HG03521 (cell line): ENCODE data around the gene TMC8.

Experiments used
- ATAC-seq: cut with Tn5 transposase; IDR thresholded peaks from one replicate; pipeline ENCODE4 v1.9.1; 2021; ENCODE audit warnings: mild to moderate bottlenecking, moderate library complexity; ENCODE audit not compliant: unreplicated experiment

The TMC8 gene

DNA sequence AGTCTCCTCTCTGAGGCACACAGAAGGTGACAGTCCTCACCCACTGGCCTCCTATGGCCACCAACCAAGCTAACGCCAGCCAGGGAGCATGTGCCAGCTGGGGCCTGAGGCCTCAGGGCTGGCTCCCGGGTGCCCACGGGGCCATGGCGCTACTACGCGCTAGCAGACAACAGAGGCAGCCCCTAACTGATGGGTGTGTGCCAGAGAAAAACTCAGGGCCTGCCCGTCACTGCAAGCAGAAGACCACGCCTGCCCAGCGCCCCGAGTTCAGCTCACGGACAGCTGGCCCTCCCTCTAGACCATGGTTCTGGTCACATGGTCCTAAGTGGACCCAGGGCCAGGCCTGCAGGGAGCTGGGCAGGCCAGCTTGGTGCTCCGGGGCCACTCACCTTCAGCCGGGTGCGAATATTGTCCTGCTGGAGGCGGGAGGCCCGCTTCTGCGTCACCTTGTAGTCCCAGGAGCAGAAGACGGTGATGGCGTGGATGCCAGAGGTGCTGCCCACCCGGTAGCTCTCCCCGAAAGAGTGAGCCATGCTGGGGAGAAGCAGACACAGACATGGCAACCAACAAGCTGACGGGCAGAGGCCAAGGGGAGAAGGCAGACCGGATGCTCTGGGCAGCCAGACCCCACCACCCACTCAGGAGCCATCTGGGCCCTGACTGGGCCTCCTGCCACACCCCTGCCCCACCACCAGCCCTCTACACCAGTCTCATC lies 8.2 kb upstream of the TMC8 start:
- ATAC-seq = no peak

DNA sequence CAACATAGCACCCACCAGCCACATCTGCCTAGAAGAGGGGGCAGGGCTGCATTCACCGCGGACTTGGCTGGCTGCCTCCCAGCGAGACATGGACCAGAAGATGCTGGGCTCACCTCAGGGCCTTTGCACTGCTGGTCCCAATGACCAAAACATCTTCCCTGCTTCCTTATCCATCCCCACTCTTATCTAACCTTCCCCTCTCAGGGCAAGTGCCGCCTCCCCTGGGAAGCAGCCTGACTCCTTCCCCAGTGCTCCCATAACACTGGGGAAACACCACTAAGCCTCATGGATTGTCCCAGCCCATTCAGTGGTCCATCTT lies 7.7 kb upstream of the TMC8 start:
- no peak for ATAC-seq

DNA sequence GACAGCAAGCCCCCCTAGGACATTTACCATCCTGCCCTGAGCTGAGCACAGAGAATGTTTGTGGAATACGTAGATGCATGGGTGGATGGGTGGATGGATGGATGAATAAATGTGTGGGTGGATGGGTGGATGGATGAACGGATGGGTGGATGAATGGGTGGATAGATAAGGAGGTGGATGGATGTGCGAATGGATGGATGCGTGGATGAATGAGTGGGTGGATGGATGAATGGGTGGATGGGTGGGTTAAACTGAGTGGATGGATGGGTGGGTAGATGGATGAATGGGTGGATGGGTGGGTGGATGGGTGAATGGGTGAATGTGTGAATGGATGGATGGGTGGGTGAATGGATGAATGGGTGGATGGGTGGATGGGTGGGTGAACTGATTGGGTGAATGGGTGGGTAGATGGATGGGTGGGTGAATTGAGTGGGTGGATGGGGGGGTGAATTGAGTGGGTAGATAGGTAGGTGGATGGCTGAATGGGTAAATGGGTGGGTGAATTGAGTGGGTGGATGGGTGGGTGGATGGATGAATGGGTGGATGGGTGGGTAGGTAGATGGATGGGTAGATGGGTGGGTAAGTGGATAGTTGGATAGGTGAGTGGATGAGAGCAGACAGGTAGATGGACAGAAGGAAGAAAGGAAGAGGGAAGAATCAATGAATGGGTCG lies 7.2 kb upstream of the TMC8 start:
- ATAC-seq = no peak

DNA sequence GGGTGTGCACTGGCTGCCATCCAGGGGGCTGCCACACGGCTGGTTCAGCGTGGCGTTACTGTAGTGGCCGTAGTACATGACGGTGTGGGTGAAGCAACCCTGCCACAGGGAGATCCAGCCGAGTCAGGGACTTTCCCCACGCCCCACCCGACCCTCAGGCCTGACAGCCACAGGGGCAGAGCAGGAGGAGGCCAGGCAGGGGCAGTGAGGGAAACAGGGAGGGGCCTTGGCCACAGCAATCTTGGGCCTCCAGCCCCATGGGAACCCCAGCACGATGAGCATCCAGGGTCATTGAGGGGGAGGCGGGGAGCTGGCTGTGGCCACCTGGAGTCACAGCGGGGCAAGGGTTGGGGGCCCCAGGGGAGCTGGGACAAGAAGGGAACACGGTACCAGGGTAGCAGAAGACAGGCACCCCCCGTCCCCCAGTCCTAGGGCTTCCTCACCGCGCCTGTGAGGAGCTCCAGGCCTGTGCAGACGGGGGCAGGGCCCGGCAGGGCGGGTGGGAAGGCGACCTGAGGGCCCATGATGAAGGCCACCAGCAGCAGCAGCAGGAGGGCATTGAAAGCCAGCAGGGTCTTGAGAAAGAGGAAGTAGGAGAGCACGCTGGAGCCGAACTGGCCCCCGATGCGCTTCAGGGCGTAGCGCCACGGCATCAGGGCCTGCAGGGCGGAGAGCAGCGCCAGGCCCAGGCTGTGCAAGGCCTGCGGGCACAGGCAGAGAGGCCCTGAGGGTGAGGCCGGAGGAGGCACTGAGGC lies 6.3 kb upstream of the TMC8 start:
- no peak for ATAC-seq

DNA sequence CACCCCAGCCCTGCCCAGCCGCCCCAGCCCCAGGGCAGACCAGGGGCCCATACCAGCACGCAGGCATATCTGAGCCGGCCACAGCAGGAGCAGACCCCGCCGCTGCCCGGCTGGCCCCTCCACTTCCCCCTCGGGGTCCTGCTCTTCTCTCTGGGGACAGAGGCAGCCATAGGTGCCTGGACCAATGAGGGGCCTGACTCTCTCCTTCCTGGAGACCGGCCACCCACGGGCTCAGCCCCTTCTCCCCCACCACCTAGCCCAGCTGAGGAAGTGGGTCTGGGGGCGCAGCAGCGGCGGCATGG lies 5.8 kb upstream of the TMC8 start:
- no peak for ATAC-seq

DNA sequence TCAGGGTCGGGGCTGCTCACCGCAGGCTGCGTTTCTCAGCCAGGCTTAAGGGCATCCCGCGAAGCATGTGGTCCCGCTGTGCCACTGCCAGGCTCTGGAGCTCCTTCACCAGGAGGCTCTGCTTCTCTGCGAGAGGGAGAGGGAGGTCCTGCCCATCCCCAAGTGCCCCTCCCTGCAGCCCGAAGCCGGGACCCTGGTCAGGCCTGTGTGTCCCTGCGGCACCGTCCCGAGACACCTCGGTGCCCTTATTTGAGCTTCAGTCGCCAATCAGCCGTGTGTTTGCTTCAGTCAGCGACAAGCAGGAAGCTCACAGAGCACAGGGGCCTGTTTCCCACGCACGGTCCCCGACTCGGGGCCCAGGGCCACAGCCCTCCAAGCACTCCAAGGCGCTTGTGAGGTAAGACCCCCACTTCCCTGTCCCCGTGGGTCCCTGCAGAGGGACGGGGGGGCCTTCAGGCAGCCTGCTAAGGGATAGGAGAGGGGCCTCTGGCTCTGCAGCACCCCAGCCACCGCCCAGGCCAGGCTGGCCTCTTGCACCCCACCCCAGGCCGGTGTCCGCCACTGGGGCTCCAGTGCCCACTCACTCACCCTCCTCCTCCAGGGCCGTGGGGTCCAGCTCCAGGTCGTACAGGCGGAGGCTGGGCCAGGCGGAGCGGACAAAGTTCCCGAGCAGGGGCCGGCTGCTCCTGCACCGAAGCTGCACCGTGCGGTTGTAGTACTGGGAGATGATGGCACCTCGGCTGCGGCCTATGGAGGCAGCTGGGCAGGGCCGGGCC lies 5.2 kb upstream of the TMC8 start:
- no peak for ATAC-seq

DNA sequence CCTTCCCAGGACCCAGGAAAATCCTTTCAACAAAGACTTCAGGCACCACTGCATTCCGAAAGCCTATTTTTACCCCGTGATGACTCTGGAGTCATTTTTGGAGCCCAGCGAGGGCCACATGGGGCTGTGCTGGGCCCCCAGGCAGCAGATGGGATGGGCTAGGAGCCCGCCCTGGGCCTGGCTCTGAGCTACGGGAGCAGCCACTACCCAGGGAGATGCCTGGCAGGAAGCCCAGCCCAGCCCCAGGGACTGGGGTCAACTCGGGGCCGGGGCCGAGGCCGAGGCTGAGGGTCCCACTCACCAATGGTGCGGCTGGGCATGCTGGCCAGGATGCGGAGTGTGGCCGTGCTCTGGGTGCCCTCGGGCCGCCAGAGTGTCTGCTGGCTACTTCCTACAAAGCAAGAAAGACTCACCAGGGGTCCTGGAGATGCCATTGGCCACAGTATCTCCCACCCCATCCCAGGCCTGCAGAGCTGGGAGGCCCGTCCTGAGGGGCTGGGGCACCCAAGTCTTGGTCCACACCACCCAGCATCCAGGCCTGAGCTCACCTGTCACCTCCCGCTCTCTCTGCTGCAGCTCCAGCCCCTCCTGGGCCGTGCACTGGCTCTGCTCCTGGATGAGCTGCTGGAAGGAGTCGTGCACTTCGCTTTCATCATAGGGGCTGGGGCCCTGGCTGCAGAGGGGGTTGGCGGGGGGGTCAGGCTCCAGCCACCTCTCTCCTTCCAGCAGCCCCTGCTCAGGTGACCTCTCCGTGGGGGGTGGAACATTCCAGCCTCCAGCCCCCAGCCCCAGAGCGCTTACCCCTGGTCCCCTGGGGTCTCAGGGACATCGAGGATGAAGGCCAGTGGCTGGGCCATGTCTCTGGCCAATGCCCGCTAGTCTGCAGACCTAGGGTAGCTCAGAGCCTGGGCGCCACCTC lies 4.3 kb upstream of the TMC8 start:
- ATAC-seq = no peak

DNA sequence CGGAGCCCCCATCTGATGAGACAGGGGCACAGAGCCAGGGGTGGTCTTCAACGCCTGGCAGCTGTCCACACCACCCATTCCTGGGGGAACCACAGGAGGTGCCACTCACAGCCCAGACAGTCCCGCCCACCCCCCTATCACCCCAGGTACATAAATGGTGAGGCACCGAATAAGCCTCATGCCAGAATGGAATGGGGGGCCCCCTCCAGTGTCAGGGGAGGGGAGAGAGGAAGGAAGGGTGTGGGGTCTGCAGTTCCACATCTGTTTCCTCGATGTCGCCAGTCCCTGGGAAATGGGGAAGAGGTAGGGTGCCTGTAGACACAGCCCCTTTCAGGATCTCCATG lies 3.7 kb upstream of the TMC8 start:
- no peak for ATAC-seq

DNA sequence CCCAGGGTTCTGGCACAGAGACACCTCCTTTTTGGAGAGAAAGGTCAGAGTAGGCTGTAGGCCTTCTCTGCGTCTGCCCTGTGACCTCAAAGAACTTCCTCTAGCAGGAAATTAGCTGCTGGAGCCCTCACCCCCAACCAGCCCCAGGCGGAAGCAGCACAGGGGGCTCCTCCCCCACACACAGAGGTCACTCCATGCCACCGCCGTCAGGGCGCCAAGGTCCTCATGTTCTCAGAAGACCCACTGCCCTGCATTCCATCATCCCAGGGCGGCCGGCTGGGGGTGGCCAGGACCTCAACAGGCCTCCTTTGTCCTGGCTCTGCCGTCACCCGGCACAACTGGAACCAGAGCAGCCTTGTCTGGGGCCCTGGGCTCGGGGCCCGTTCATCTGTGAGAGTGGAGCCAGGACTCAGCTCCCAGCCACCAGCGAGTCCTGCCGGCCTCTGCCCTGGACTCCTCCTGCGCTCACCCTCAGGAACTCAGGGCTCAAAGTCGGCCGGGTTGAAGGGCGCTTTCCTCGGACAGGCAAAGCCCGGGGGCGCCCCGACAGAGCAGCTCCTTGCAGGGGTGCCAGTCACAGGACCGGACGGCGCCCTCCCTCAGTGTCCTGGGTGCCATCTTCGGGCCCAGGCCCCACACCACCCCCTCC lies 3.2 kb upstream of the TMC8 start:
- no peak for ATAC-seq

DNA sequence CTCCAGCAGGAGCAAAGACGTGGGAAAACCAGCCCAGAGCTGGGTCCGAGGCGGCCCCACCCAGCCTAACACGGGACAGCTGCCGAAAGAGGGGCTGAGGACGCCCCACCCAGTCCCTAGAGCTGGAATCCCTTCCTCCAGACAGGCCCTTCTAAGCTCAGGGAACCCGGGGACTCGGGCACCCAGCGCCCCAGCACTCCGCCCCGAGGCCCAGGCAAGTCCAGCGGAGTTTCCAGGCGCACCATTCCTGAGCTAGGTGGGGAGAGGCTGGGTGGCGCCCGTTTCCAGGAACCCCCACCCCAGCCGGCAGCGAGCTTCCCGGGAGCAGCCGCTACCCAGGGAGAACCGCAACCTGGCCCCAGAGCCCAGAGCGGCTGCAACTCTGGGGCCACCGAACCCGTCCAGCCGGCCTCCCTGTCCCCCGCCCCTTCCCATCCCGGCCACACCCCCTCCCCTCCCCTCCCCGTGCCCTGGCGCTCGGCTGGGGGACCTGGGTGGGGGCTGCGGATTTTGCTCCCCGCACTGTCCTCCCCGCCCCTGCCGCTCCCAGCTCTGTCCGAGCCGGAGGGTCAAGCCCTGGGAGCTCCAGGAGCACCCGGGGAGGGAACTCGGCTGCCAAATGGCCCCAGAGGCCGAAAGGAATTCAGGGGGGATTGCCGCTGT lies 2.6 kb upstream of the TMC8 start:
- no peak for ATAC-seq

DNA sequence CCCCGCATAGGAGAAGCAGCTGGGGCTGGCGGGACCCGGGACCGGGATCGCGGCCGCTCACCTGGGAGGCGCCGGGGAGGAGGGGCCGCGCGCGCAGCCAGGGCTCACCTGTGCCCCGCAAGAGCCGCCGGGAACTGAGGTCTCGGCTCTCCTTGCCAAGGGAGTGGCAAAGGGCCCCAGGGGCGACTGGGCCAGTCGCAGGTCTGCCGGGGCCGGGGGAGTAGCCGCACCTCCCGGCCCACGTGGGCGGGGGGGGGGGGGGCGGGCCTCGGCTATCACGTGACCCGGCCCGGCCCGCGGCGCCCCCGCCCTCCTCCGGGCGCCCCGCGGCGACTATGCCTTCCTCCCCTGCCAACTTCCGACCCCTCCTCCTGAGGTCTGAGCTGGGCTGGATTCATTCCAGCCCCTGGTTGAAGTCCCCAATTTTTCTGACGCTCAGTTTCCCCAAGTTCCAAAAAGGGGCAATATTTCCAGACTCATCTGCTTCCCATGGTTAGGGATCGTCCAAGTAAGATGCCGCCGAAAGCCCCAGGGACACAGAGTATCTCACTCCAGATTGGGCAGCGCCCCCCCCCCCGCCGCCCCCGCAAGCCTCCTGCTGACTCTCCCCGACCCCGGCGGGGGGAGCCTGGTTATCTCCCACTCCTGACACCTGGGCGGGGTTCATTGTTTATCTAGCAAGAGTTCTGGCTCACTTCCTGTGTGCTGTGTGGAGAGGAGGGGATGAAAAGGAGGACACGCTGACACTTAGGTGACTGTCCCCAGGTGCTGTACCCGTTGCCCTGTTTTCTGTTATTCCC lies 1.8 kb upstream of the TMC8 start, which contains the start of gene TMC6:
Gene TMC6, minus strand, starts transcription at position 205 of the 800 bp plus-strand sequence. CDS start 1,923 bp downstream, outside the sequence.
- ATAC-seq = no peak

DNA sequence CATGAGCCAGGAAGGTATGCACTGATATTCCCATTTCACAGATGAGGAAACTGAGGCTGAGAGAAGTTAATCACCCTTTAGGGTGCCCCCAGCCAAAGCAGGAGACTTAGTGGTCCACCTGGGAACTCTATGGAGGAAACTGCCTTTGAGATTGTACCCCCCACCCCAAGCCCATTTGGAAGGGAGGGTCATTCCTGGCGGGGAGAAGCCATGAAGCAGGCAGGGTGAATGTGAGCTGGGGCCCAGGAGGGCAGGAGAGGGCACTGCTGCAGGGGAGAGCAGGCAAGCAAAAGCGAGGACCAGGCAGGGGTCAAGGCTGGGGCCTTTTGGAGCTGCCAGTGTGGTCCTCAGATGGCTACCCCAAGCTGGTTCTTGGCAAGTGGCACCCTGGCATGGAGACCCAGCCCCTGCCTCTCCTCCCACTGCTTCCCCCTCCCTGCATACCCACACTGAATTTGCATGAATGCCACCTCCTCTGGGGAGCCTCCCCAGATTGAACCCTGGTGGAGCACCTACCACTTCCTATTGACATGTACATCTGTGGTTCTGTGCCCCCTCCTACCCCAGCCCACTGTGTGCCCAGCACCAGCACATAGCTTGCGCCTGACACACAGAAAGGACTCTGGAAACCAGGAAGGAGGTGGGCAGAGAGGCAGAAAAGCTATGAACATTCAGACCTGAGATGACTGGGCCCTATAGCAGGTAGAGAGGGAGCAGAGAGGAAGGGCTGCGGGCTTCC lies 1.1 kb upstream of the TMC8 start:
- ATAC-seq = no peak

DNA sequence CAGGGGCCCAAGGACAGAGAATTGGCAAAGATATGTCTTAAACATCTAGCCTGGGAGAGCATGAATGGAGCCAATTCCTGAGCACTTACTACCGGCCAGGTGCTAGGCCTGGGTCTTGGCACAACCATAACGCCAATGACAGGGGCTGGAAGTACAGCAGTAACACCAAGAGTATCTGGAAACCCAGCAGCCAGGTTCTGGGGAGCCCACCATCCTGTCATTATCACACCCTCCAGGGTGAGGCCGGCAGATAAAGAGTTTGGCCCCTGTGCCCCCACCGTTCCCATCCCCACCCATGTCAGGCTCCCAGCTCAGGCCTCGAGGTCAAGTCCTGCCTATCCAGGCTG lies 508 bp upstream of the TMC8 start:
- no peak for ATAC-seq

DNA sequence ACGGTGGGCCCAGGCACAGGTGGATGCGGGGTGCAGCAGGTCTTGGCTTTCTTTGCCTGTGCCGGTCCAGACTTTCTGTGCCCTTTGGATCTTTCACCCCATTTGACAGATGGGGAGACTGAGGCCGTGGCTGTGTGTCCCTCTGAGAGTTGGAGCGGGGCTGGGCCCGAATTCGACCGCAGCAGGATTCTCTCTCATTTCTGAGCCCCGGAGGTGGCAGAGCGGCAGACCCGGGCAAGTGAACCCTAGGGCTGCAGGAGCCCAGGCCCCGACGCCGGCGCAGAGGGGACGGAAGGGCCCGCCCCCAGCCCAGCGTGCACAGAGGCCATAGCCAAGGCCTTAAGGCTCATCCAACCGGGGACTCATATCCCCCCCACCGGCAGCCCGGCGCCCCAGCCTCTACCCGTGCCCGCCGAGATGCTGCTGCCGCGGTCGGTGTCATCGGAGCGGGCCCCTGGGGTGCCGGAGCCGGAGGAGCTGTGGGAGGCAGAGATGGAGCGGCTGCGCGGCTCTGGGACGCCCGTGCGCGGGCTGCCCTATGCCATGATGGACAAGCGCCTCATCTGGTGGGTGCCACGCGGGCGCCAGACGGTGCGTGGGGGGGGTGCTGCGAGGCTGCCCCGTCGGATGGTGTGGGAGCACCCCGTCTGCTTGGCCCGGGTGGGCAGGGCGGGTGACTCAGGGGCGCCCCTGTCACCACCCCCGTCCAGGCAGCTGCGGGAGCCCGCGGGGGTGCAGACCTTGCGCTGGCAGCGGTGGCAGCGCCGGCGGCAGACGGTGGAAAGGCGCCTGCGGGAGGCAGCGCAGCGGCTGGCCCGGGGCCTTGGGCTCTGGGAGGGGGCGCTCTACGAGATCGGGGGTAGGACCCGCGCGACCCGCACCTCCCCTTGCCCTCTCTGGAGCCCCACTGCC lies 857 bp downstream of the TMC8 start:
- ATAC-seq = no peak

DNA sequence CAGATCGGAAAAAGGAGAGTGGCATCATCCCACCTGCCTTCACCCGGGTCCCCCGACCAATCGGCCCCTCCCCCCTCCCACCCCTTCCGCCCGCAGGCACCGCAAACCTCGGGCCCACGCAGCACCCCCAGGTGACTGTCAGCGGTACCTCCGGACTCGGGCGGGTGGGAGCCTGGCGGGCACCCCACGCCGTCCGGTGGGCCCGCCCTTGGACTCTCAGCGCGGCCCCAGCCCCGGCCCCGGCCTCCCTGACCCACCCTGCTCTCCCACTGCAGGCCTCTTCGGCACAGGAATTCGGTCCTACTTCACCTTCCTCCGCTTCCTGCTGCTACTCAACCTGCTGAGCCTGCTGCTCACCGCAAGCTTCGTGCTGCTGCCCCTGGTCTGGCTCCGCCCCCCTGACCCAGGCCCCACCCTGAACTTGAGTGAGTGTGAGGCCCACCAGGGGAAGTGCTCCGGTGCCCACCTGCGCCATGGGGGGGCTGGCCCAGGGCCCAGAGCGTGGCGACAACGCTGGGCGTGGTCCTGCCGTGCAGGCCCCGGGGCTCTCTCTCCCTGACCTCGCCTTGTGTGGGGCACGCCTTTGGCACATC lies 1.6 kb downstream of the TMC8 start:
- no peak for ATAC-seq

DNA sequence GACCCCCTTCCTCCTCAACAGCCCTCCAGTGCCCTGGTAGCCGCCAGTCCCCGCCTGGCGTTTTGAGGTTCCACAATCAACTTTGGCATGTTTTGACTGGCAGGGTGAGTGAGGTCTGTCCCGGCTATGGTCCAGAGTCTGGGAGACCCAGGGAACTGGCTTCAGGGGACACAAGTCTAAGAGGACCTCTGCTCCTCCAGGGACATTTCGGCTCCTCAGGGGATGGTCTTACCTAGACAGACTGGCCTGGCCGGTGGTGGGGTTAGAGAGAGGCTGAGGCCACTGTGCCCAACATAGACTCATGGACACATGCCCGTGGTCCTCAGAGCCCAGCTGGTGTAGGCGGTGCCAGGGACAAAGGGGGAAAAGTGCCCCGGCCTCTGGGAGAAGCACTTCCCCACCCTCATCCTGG lies 2.2 kb downstream of the TMC8 start:
- no peak for ATAC-seq
